Measurements from ENCODE around the gene DNMT1. TPM values are rescaled to one million over a fixed set of nuclear protein-coding genes. Genes with fewer than 3 reads are reported as not detected.
A peak's percentile ranks its signal among the peaks of the same experiment; 100 is the strongest.

The DNMT1 gene
- total RNA-seq, 1 experiment from 2014 or later, result 227 TPM

DNA sequence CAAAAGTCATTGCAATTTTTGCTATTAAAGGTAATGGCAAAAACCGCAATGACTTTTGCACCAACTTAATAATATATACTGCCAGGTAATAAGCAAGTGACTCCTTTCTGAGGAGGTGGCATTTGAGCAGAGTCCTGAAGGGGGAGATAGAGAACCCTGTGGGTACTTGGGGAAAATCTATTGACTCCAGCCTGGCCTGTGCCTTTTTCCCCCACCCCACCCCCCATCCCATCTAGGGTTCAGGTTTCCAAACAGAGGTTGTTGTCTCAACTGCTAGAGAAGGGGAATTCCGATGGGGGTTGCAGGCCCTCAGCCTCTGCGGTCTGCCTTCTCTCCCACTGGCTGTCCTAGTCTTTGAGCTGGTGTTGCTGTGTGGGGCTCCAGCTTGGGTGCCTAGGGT lies 24.9 kb upstream of the DNMT1 start:
- no peak overlapping the region for H3K56ac ChIP-seq (ENCODE audit: insufficient read length, low read depth, low read length)
- H2AK5ac ChIP-seq (ENCODE audit: insufficient read length, low read length), result no peak overlapping the region
- H2BK12ac ChIP-seq (ENCODE audit: insufficient read length, low read depth, low read length), result no peak overlapping the region
- Mint-ChIP-seq H3K9me3 (no peaks in the 10 kb centered on the region), H3K27me3 (ENCODE audit: low read depth) (no peaks in the 10 kb centered on the region; the same call in 1 of the 2 replicates), H3K4me1 (peaks cover 5 to 22% of the 10 kb centered on the region in 2 experiments), H3K36me3 (ENCODE audit: insufficient read depth in 1 of 3, low read depth in 3 of 3) (peaks cover 3 to 13% (median 8%) of the 10 kb centered on the region in 3 experiments; a peak in 6 of 7 replicates), H3K27ac (peak overlapping the region in 1 of 3 experiments; percentile 63; a peak in 2 of 7 replicates), H3K4me3 (no peak overlapping the region)
- no peak overlapping the region for H2BK15ac ChIP-seq (ENCODE audit: low read depth, low read length)
- H2BK120ac ChIP-seq (ENCODE audit: low read depth, low read length, poor library complexity, severe bottlenecking), result no peak overlapping the region
- H2BK5ac ChIP-seq (ENCODE audit: insufficient read length, low read length), result no peak overlapping the region
- no peak overlapping the region for H3K14ac ChIP-seq (ENCODE audit: insufficient read depth, low read length)
- H4K8ac ChIP-seq (replicated peaks; ENCODE audit: insufficient read length, low read depth, low read length), result no peak overlapping the region
- H3K79me1 ChIP-seq (ENCODE audit: insufficient read depth, low read depth, low read length, poor library complexity, severe bottlenecking), result no peaks in the 10 kb centered on the region
- no peak overlapping the region for H3K4ac ChIP-seq (ENCODE audit: low read depth, low read length)
- H4K20me1 ChIP-seq (ENCODE audit: control insufficient read depth, insufficient read depth, insufficient read length), result no peaks in the 10 kb centered on the region
- no peak overlapping the region for H4K5ac ChIP-seq (ENCODE audit: insufficient read length, low read depth, low read length)
- H3K18ac ChIP-seq (ENCODE audit: insufficient read length, low read depth, low read length), result no peak overlapping the region
- no peak overlapping the region for H2AFZ ChIP-seq (ENCODE audit: low read length)
- no peak overlapping the region for H3K4me2 ChIP-seq (ENCODE audit: insufficient read depth, insufficient read length, low read length)
- no CpG with 5 or more reads among the region's 3 CpGs for WGBS (ENCODE audit: extremely low coverage, insufficient read length, low lambda C conversion rate)
- DNase-seq, result peak; percentile 79
- no peaks in the 10 kb centered on the region for H3K79me2 ChIP-seq (ENCODE audit: insufficient read depth, low read length)
- no peak overlapping the region for H3K27ac ChIP-seq (ENCODE audit: insufficient read length, low read depth, low read length)
- no peaks in the 10 kb centered on the region for H3K23me2 ChIP-seq (ENCODE audit: insufficient read length, low read depth, low read length, poor library complexity, severe bottlenecking)
- H3K9ac ChIP-seq (ENCODE audit: extremely low read depth, insufficient read length, low read length), result no peak overlapping the region
- no peaks in the 10 kb centered on the region for H3K4me1 ChIP-seq (ENCODE audit: insufficient read depth, low read length)
- no peaks in the 10 kb centered on the region for H3K27me3 ChIP-seq (ENCODE audit: insufficient read depth, low read length)
- no peak overlapping the region for H4K91ac ChIP-seq (ENCODE audit: insufficient read length, low read depth, low read length)
- no peak overlapping the region for H3T11ph ChIP-seq (ENCODE audit: low read length)
- H3K9me3 ChIP-seq (ENCODE audit: control insufficient read depth, low read depth, low read length), result no peaks in the 10 kb centered on the region
- no peak overlapping the region for H3K23ac ChIP-seq (ENCODE audit: insufficient read length, low read depth, low read length)
- TF ChIP-seq, protein P1, sequence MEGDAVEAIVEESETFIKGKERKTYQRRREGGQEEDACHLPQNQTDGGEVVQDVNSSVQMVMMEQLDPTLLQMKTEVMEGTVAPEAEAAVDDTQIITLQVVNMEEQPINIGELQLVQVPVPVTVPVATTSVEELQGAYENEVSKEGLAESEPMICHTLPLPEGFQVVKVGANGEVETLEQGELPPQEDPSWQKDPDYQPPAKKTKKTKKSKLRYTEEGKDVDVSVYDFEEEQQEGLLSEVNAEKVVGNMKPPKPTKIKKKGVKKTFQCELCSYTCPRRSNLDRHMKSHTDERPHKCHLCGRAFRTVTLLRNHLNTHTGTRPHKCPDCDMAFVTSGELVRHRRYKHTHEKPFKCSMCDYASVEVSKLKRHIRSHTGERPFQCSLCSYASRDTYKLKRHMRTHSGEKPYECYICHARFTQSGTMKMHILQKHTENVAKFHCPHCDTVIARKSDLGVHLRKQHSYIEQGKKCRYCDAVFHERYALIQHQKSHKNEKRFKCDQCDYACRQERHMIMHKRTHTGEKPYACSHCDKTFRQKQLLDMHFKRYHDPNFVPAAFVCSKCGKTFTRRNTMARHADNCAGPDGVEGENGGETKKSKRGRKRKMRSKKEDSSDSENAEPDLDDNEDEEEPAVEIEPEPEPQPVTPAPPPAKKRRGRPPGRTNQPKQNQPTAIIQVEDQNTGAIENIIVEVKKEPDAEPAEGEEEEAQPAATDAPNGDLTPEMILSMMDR (conservative IDR thresholded peaks at IDR 0.05), result peak; percentile 69
- H2BK20ac ChIP-seq (ENCODE audit: low read depth, low read length, poor library complexity, severe bottlenecking), result no peak overlapping the region

All from H9 (cell line).